T-cell (primary cell): Measurements from ENCODE around the gene WNT16. TPM values are rescaled to one million over a fixed set of nuclear protein-coding genes. Genes with fewer than 3 reads are reported as not detected.
A peak's percentile ranks its signal among the peaks of the same experiment; 100 is the strongest.

ENCODE experiments used
- ATAC-seq, 4 experiments: fragments of 200-7000 bp in 3 of 4; fragments of 150-1000 bp in 1 of 4; cut with Tn5 transposase; replicated peaks in 1 of 4; 1 replicate in 3 of 4; 2 replicates in 1 of 4; pipeline ENCODE4 v1.10.0; 2021; ENCODE audit warnings: moderate library complexity in 3 of 4, mild to moderate bottlenecking in 2 of 4, moderate number of reproducible peaks in 1 of 4
- CTCF ChIA-PET, 2 donors: fragments of 300-600 bp; sonication (Branson Sonifier 250); formaldehyde crosslinking; loops; one replicate each; lab custom pipeline; 2022; ENCODE audit warnings: antibody characterized with exemption in 2 of 2; lab: Charles Lee
- POLR2A ChIA-PET, 2 donors: fragments of 300-600 bp; sonication (Branson Sonifier 250); formaldehyde crosslinking; loops; one replicate each; lab custom pipeline; 2022; ENCODE audit warnings: antibody characterized with exemption in 2 of 2; lab: Charles Lee
- DNase-seq, 35 experiments: peaks; one replicate each; pipeline versions ENCODE4 v3.0.0 to v3.0.0-alpha.2; 2013 to 2023
- H3K27ac ChIP-seq: one replicate; pipeline ENCODE4 v1.5.1; 2013; ENCODE audit warnings: low read length
- H3K27me3 ChIP-seq, 2 experiments: replicated peaks in 1 of 2; 1 replicate in 1 of 2; 2 replicates in 1 of 2; pipeline versions ENCODE4 v1.6.1 to v1.7.0; 2013; ENCODE audit warnings: low read length in 1 of 2, mixed read lengths in 1 of 2; ENCODE audit not compliant: control insufficient read depth in 2 of 2, insufficient read depth in 2 of 2; ENCODE audit errors: extremely low read depth in 1 of 2
- H3K36me3 ChIP-seq, 2 donors: 1 replicate in 1 of 2; 2 replicates in 1 of 2; pipeline versions ENCODE4 v1.6.1 to v1.7.0; 2013; ENCODE audit warnings: low read length in 1 of 2; ENCODE audit not compliant: control insufficient read depth in 2 of 2, insufficient read depth in 1 of 2; ENCODE audit errors: extremely low read depth in 1 of 2
- H3K4me1 ChIP-seq, 2 experiments: 1 replicate in 1 of 2; 2 replicates in 1 of 2; pipeline versions ENCODE4 v1.6.1 to v1.7.0; 2013; ENCODE audit warnings: low read length in 2 of 2, mixed read lengths in 1 of 2; ENCODE audit not compliant: insufficient read depth in 2 of 2, control insufficient read depth in 1 of 2; ENCODE audit errors: extremely low read depth in 1 of 2
- H3K4me3 ChIP-seq, 2 donors: 1 replicate in 1 of 2; 2 replicates in 1 of 2; pipeline versions ENCODE4 v1.5.1 to v1.7.0; 2013; ENCODE audit warnings: mild to moderate bottlenecking in 2 of 2, low read length in 1 of 2, moderate library complexity in 1 of 2; ENCODE audit not compliant: control insufficient read depth in 1 of 2; ENCODE audit errors: extremely low read depth in 1 of 2
- H3K9me3 ChIP-seq: 2 replicates; pipeline ENCODE4 v1.7.0; 2013
- H3K27ac Mint-ChIP-seq, 2 donors: one replicate each; pipeline ENCODE4 v1.8.0; 2020 to 2021; ENCODE audit warnings: mild to moderate bottlenecking in 2 of 2, mixed read lengths in 2 of 2
- H3K27me3 Mint-ChIP-seq, 2 donors: one replicate each; pipeline ENCODE4 v1.8.0; 2021 to 2022; ENCODE audit warnings: mixed read lengths in 2 of 2
- H3K36me3 Mint-ChIP-seq: one replicate; pipeline ENCODE4 v1.8.0; 2021; ENCODE audit warnings: mixed read lengths
- H3K4me1 Mint-ChIP-seq, 3 donors: one replicate each; pipeline ENCODE4 v1.8.0; 2020 to 2022; ENCODE audit warnings: mixed read lengths in 3 of 3, mild to moderate bottlenecking in 1 of 3
- H3K4me3 Mint-ChIP-seq, 3 donors: one replicate each; pipeline ENCODE4 v1.8.0; 2020 to 2022; ENCODE audit warnings: mild to moderate bottlenecking in 3 of 3, mixed read lengths in 3 of 3, moderate library complexity in 3 of 3
- H3K9me3 Mint-ChIP-seq, 3 donors: one replicate each; pipeline ENCODE4 v1.8.0; 2020 to 2022; ENCODE audit warnings: mixed read lengths in 3 of 3
- WGBS: methylation state at CpG from one replicate; pipeline ENCODE4 v1.1.5; 2013; ENCODE audit warnings: missing lambda C conversion rate; ENCODE audit not compliant: insufficient coverage; 5-methylcytosine and 5-hydroxymethylcytosine counted together
- total RNA-seq, 35 experiments: library from RNA in 6 of 35; stranded (reverse) in 6 of 35; fragments of 120-200 nt in 1 of 35; gene quantifications; one replicate each; pipeline versions ENCODE4 v1.2.1 to v1.2.4 and lab custom pipeline; 2013 to 2026

Gene WNT16
- total RNA-seq (under 1 TPM in 3 of 5 donors, not detected in 2; 0.13 to 0.35 (median 0.19) TPM), total RNA-seq (lab: John Stamatoyannopoulos, UW) (0 to 0.33 (median 0) reads per million in 29 experiments)
- 0.15 TPM for total RNA-seq (2013)

DNA sequence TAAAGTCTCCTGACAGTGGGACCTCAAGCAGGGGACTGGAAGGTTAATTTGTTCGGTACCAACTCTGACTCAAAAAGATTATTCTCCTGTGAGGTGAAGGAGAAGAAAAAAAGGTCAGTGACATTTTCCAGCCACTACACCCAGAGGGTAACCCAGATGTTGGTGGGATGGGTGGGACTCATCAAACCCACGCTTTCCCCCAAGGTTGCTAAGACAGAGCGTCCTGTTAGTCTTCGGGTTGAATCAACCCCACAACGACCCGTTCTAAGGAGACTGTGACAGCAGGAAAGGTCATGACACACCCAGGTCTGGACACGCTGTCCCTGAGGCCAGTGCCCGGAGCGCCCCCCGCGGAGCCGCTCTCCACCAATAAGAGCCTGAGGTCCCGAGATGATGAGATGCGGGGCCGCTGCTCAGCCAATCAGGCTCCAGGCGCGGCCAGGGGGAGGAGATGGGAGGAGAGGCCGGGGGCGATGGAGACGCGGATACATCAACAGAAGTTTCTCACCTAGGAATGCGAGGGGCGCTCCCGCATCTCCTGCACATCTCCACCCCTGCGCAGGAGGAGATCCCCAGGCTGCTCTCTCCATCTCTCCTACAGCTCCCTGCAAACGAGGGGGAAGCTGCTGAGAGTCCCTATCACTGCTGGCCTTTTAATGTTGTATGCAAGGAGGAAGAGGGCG lies at the start of gene WNT16:
TSS of gene WNT16 (plus strand) at position 493 of the 683 bp plus-strand sequence. CDS start 293 bp downstream, outside the sequence.
- ATAC-seq (no peak), DNase-seq (no peak)
- Mint-ChIP-seq H3K4me1 (peaks cover 22 to 23% (median 22%) of the 10 kb centered on the region in 3 donors), H3K27me3 (peaks cover 54 to 57% of the 10 kb centered on the region in 2 donors), H3K27ac (no peak within 1 kb of the TSS), H3K9me3 (no peaks in the 10 kb centered on the region), H3K36me3 (no peaks in the 10 kb centered on the region), H3K4me3 (peak within 1 kb of the TSS; percentile 44 to 63 (median 53))
- Histone ChIP-seq H3K9me3 (no peaks in the 10 kb centered on the region), H3K27me3 (peaks cover 20 to 38% of the 10 kb centered on the region in 2 experiments), H3K4me3 (peak within 1 kb of the TSS in 1 of 2 donors; percentile 12), H3K4me1 (peaks cover 0 to 19% of the 10 kb centered on the region in 2 experiments), H3K36me3 (no peaks in the 10 kb centered on the region), H3K27ac (no peak within 1 kb of the TSS)
- 30% methylated on average over 13 of the region's 27 CpGs for WGBS
- ChIA-PET CTCF (no interaction called here), POLR2A (no interaction called here)

DNA sequence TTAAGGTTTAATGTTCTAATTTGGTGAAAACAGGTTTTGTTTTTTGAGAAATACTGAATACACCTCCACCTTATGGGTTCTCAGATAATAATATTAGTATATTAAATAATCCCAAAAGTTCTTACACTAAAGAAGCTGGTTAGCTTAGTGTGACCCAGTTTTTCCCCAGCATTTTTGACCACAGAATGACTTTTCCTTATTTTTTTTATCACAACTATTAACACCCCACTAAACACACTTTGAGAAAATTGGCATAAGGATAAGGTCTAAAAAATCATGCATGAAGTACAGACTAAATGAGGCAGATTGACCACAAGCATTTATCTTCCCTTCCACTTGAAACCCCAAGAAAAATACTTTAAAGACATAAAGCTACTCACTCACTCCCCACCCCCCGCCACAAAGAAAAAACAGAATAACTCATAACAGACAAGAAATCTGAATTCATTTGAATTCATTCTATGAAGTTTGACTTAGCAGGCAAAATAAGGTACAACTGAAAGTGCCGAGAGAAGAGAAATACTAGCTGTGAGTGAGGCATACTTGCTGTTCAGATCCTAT lies 49.7 kb upstream of the WNT16 start:
- Mint-ChIP-seq H3K4me3 (no peak overlapping the region), H3K27me3 (peaks cover 8 to 10% of the 10 kb centered on the region in 2 donors), H3K9me3 (peaks cover 0 to 3% (median 3%) of the 10 kb centered on the region in 3 donors), H3K27ac (no peak overlapping the region), H3K36me3 (no peaks in the 10 kb centered on the region), H3K4me1 (no peaks in the 10 kb centered on the region)
- Histone ChIP-seq H3K36me3 (no peaks in the 10 kb centered on the region), H3K4me3 (no peak overlapping the region), H3K27ac (no peak overlapping the region), H3K9me3 (no peaks in the 10 kb centered on the region), H3K4me1 (no peaks in the 10 kb centered on the region), H3K27me3 (no peaks in the 10 kb centered on the region)
- ChIA-PET CTCF (no interaction called here), POLR2A (no interaction called here)
- ATAC-seq = no peak
- no peak for DNase-seq
- no CpG with 5 or more reads among the region's 2 CpGs for WGBS

- H3K4me3 Mint-ChIP-seq = no peak overlapping the region
- ATAC-seq = no peak
- ChIA-PET CTCF (no interaction called here), POLR2A (no interaction called here)
- no peak overlapping the region for H3K4me3 ChIP-seq
- H3K9me3 Mint-ChIP-seq = peaks cover 0 to 8% (median 3%) of the 10 kb centered on the region in 3 donors
- H3K27ac Mint-ChIP-seq = no peak overlapping the region
- H3K36me3 Mint-ChIP-seq = no peaks in the 10 kb centered on the region
- DNase-seq = no peak
- H3K27ac ChIP-seq = no peak overlapping the region
- no peaks in the 10 kb centered on the region for H3K36me3 ChIP-seq
- peaks cover 8 to 10% of the 10 kb centered on the region in 2 donors for H3K27me3 Mint-ChIP-seq
- no peaks in the 10 kb centered on the region for H3K27me3 ChIP-seq
- H3K9me3 ChIP-seq = no peaks in the 10 kb centered on the region
- H3K4me1 Mint-ChIP-seq = no peaks in the 10 kb centered on the region
- no CpG with 5 or more reads among the region's 4 CpGs for WGBS
- H3K4me1 ChIP-seq = no peaks in the 10 kb centered on the region
These were observed 49.0 kb upstream of the WNT16 start for GRCh38 chr7:121279822-121280221.

- Histone ChIP-seq H3K4me3 (no peak overlapping the region), H3K27me3 (no peaks in the 10 kb centered on the region), H3K27ac (no peak overlapping the region), H3K4me1 (no peaks in the 10 kb centered on the region), H3K9me3 (no peaks in the 10 kb centered on the region), H3K36me3 (no peaks in the 10 kb centered on the region)
- WGBS = no CpG with 5 or more reads among the region's 1 CpG
- H3K4me3 Mint-ChIP-seq = no peak overlapping the region
- DNase-seq (no peak), ATAC-seq (no peak)
- H3K36me3 Mint-ChIP-seq = no peaks in the 10 kb centered on the region
- CTCF ChIA-PET = interaction anchor here in 1 of 2 donors (0.7 kb wide), 1 partner anchor 142 kb away, joined by 3 read pairs; no protein-coding TSS in a partner anchor
- POLR2A ChIA-PET = no interaction called here
- H3K9me3 Mint-ChIP-seq = peaks cover 4 to 14% (median 8%) of the 10 kb centered on the region in 3 donors
- H3K27me3 Mint-ChIP-seq = peaks cover 8 to 10% of the 10 kb centered on the region in 2 donors
- H3K4me1 Mint-ChIP-seq = no peaks in the 10 kb centered on the region
- H3K27ac Mint-ChIP-seq = no peak overlapping the region
These were observed 48.1 kb upstream of the WNT16 start for GRCh38 chr7:121280656-121281055.

- no CpG with 5 or more reads among the region's 3 CpGs for WGBS
- H3K36me3 ChIP-seq = no peaks in the 10 kb centered on the region
- Mint-ChIP-seq H3K36me3 (no peaks in the 10 kb centered on the region), H3K4me3 (no peak overlapping the region), H3K9me3 (peaks cover 4 to 15% (median 11%) of the 10 kb centered on the region in 3 donors), H3K4me1 (no peaks in the 10 kb centered on the region), H3K27ac (no peak overlapping the region), H3K27me3 (peaks cover 2 to 6% of the 10 kb centered on the region in 2 donors)
- no peak for ATAC-seq
- H3K27me3 ChIP-seq = no peaks in the 10 kb centered on the region
- CTCF ChIA-PET = no interaction called here
- no peak overlapping the region for H3K4me3 ChIP-seq
- POLR2A ChIA-PET = no interaction called here
- H3K9me3 ChIP-seq = no peaks in the 10 kb centered on the region
- no peak overlapping the region for H3K27ac ChIP-seq
- DNase-seq = no peak
- H3K4me1 ChIP-seq = no peaks in the 10 kb centered on the region
These were observed 46.7 kb upstream of the WNT16 start for GRCh38 chr7:121282129-121282528.

- Histone ChIP-seq H3K4me1 (no peaks in the 10 kb centered on the region), H3K36me3 (no peaks in the 10 kb centered on the region), H3K27me3 (no peaks in the 10 kb centered on the region), H3K4me3 (no peak overlapping the region), H3K27ac (no peak overlapping the region), H3K9me3 (no peaks in the 10 kb centered on the region)
- Mint-ChIP-seq H3K36me3 (no peaks in the 10 kb centered on the region), H3K9me3 (peaks cover 4 to 15% (median 11%) of the 10 kb centered on the region in 3 donors), H3K4me3 (no peak overlapping the region), H3K27me3 (no peaks in the 10 kb centered on the region), H3K27ac (no peak overlapping the region), H3K4me1 (no peaks in the 10 kb centered on the region)
- DNase-seq (no peak), ATAC-seq (no peak)
- WGBS = 100% methylated on average over 1 of the region's 1 CpG
- ChIA-PET CTCF (no interaction called here), POLR2A (no interaction called here)
These were observed 43.6 kb upstream of the WNT16 start for GRCh38 chr7:121285066-121285667.
